ENCODE results near the gene FUT9. TPM values are rescaled to one million over a fixed set of nuclear protein-coding genes. Genes with fewer than 3 reads are reported as not detected.
"Not testable (repeated sequence)": the region's sequence is repeated elsewhere in the genome, so short reads cannot be mapped to it uniquely, and the experiment has no call there.

The FUT9 gene
- total RNA-seq, 2 donors from 2014 or later: not detected

GRCh38 chr6:96236471-96236870 is 220.7 kb downstream of the FUT9 start:
- TF ChIP-seq CTCF (IDR thresholded peaks at IDR 0.05): no peak
- Histone ChIP-seq H3K36me3 (no peaks in the 10 kb centered on the region), H3K27ac (no peak overlapping the region), H3K27me3 (no peaks in the 10 kb centered on the region), H3K9ac (ENCODE audit: low read depth in 2 of 2, low read length in 2 of 2) (no peak overlapping the region), H3K4me3 (no peak overlapping the region), H3K9me3 (no peaks in the 10 kb centered on the region), H3K4me1 (no peaks in the 10 kb centered on the region)
- DNase-seq: no peak
- intact Hi-C loops (cut with DNase I): no loop called here

- no peak overlapping the region for H3K4me3 ChIP-seq
- no peaks in the 10 kb centered on the region for H3K27me3 ChIP-seq
- no peak for TF ChIP-seq CTCF (IDR thresholded peaks at IDR 0.05)
- H3K9ac ChIP-seq (ENCODE audit: low read depth in 2 of 2, low read length in 2 of 2): no peak overlapping the region
- no peak overlapping the region for H3K27ac ChIP-seq
- intact Hi-C loops (cut with DNase I): no loop called here
- no peaks in the 10 kb centered on the region for H3K9me3 ChIP-seq
- H3K36me3 ChIP-seq: no peaks in the 10 kb centered on the region
- no peaks in the 10 kb centered on the region for H3K4me1 ChIP-seq
- no peak for DNase-seq
Observed at GRCh38 chr6:96237638-96238347, 222.0 kb downstream of the FUT9 start.

GRCh38 chr6:96246563-96246962 is 230.8 kb downstream of the FUT9 start:
- Histone ChIP-seq H3K36me3 (no peaks in the 10 kb centered on the region), H3K4me3 (no peak overlapping the region), H3K9ac (ENCODE audit: low read depth in 2 of 2, low read length in 2 of 2) (no peak overlapping the region), H3K4me1 (no peaks in the 10 kb centered on the region), H3K27me3 (no peaks in the 10 kb centered on the region), H3K9me3 (no peaks in the 10 kb centered on the region), H3K27ac (no peak overlapping the region)
- intact Hi-C loops (cut with DNase I): no loop called here
- no peak for DNase-seq
- TF ChIP-seq CTCF (IDR thresholded peaks at IDR 0.05): no peak

- intact Hi-C loops (cut with DNase I): no loop called here
- Histone ChIP-seq H3K27ac (no peak overlapping the region), H3K4me1 (no peaks in the 10 kb centered on the region), H3K9me3 (no peaks in the 10 kb centered on the region), H3K4me3 (no peak overlapping the region), H3K36me3 (no peaks in the 10 kb centered on the region), H3K27me3 (no peaks in the 10 kb centered on the region), H3K9ac (ENCODE audit: low read depth in 2 of 2, low read length in 2 of 2) (no peak overlapping the region)
- no peak for TF ChIP-seq CTCF (IDR thresholded peaks at IDR 0.05)
- no peak for DNase-seq
Observed at GRCh38 chr6:96249755-96250154, 234.0 kb downstream of the FUT9 start.

- Histone ChIP-seq H3K27me3 (no peaks in the 10 kb centered on the region), H3K36me3 (no peaks in the 10 kb centered on the region), H3K4me3 (no peak overlapping the region), H3K27ac (no peak overlapping the region), H3K9me3 (no peaks in the 10 kb centered on the region), H3K4me1 (no peaks in the 10 kb centered on the region), H3K9ac (ENCODE audit: low read depth in 2 of 2, low read length in 2 of 2) (no peak overlapping the region)
- intact Hi-C loops (cut with DNase I): no loop called here
- TF ChIP-seq CTCF (IDR thresholded peaks at IDR 0.05): no peak
- no peak for DNase-seq
Observed at GRCh38 chr6:96257751-96258150, 242.0 kb downstream of the FUT9 start.

- H3K9ac ChIP-seq (ENCODE audit: low read depth in 2 of 2, low read length in 2 of 2); H3K36me3 ChIP-seq; H3K4me3 ChIP-seq; DNase-seq; intact Hi-C loops (cut with DNase I); H3K27ac ChIP-seq; H3K27me3 ChIP-seq; H3K9me3 ChIP-seq; H3K4me1 ChIP-seq: not testable (repeated sequence)
Observed at GRCh38 chr6:96260787-96261430, 245.1 kb downstream of the FUT9 start.
